ENCODE results near the gene SLC26A5.

The SLC26A5 gene

DNA sequence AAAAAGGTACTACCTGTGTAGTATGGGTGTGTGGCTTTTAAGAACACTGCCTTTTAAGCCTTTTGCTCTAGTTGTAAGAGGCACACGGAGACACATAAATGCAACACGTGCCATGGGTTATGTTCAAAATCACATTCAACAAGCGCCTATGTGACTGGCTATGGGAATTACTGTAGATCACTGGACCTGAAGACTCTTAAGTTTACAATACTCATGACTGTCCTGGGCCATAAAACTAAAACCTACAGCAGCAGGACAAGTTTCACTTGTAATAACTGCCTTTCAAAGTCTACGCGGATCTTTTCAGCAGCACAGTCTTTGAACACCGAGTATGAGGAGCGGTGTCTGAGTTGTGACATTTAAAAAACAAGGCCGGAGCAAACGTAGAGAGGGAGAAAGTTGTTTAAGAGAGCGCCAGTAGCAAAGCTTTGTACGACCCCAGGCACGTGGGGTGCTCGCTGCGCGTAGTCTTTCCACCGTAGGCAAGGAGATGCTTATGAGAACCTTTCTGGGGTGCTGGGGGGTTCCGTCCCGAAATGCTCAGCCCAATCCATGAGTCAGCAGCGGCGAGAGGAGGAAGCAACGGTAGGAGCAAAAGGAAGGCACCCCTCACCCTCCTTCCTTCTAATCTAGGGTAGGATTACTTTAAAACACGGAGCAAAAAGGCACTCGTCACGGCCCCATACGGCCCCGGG lies 102.1 kb downstream of the SLC26A5 start:
- H3K4me3 ChIP-seq (ENCODE audit: low read depth, low read length) = peak overlapping the region; percentile 84
- TF ChIP-seq MYC (IDR thresholded peaks at IDR 0.05; ENCODE audit: low read depth, low read length) = no peak; the same call in 1 of the 2 replicates
- TF ChIP-seq, protein P1, sequence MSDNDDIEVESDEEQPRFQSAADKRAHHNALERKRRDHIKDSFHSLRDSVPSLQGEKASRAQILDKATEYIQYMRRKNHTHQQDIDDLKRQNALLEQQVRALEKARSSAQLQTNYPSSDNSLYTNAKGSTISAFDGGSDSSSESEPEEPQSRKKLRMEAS (IDR thresholded peaks at IDR 0.05; ENCODE audit: low read depth, low read length) = peak; percentile 79
- DNase-seq (ENCODE audit: low read depth) = peak; percentile 73

GRCh38 chr7:103343332-103343731 lies 102.7 kb downstream of the SLC26A5 start:
- TF ChIP-seq, protein P1 (IDR thresholded peaks at IDR 0.05; ENCODE audit: low read depth, low read length) = no peak
- TF ChIP-seq MYC (IDR thresholded peaks at IDR 0.05; ENCODE audit: low read depth, low read length) (no peak), POLR2A (IDR thresholded peaks at IDR 0.05; ENCODE audit: extremely low read depth, insufficient read length) (no peak)
- DNase-seq (ENCODE audit: low read depth) = no peak
- peak overlapping the region; percentile 84 for H3K4me3 ChIP-seq (ENCODE audit: low read depth, low read length)

GRCh38 chr7:103341466-103341865 lies 104.5 kb downstream of the SLC26A5 start:
- TF ChIP-seq CTCF (IDR thresholded peaks at IDR 0.05; ENCODE audit: low read depth, low read length) (no peak), POLR2A (IDR thresholded peaks at IDR 0.05; ENCODE audit: extremely low read depth, insufficient read length) (no peak), MYC (IDR thresholded peaks at IDR 0.05; ENCODE audit: low read depth, low read length) (no peak)
- TF ChIP-seq, protein P1 (IDR thresholded peaks at IDR 0.05; ENCODE audit: low read depth, low read length) = no peak
- peak overlapping the region; percentile 42 for H3K4me3 ChIP-seq (ENCODE audit: low read depth, low read length)

GRCh38 chr7:103338864-103339263 lies 107.1 kb downstream of the SLC26A5 start:
- TF ChIP-seq POLR2A (IDR thresholded peaks at IDR 0.05; ENCODE audit: extremely low read depth, insufficient read length) (no peak), MYC (IDR thresholded peaks at IDR 0.05; ENCODE audit: low read depth, low read length) (no peak), CTCF (IDR thresholded peaks at IDR 0.05; ENCODE audit: low read depth, low read length) (no peak)
- TF ChIP-seq, protein P1 (IDR thresholded peaks at IDR 0.05; ENCODE audit: low read depth, low read length) = no peak
- no peak for DNase-seq (ENCODE audit: low read depth)
- H3K4me3 ChIP-seq (ENCODE audit: low read depth, low read length) = no peak overlapping the region

More at GRCh38 chr7:103341466-103341865, 104.5 kb downstream of the SLC26A5 start:
- DNase-seq (ENCODE audit: low read depth) = no peak

DNA sequence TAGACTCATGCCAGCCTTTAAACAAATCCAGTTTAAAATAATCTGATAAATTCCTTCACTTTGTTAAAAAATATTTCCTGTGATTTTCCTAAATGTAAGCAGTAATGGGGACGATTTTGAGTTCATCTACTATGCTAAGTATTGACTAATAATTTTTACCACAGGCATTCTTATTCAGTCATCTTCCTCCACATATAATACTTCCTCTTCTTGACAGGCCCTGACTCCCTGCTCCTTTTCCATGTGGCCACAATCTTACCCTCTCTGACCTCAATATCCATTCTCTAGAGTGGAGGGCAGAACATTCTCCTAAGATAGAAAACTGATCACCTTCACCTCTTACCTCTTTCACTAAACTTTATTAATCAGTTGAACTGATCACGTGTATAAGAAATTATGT lies 109.2 kb downstream of the SLC26A5 start:
- peak; percentile 65 for DNase-seq (ENCODE audit: low read depth)
- TF ChIP-seq POLR2A (IDR thresholded peaks at IDR 0.05; ENCODE audit: extremely low read depth, insufficient read length) = no peak
- TF ChIP-seq, protein P1 (IDR thresholded peaks at IDR 0.05; ENCODE audit: low read depth, low read length) = no peak
- TF ChIP-seq MYC (IDR thresholded peaks at IDR 0.05; ENCODE audit: low read depth, low read length) = no peak
- TF ChIP-seq CTCF (IDR thresholded peaks at IDR 0.05; ENCODE audit: low read depth, low read length) = no peak
- H3K4me3 ChIP-seq (ENCODE audit: low read depth, low read length) = no peak overlapping the region

DNA sequence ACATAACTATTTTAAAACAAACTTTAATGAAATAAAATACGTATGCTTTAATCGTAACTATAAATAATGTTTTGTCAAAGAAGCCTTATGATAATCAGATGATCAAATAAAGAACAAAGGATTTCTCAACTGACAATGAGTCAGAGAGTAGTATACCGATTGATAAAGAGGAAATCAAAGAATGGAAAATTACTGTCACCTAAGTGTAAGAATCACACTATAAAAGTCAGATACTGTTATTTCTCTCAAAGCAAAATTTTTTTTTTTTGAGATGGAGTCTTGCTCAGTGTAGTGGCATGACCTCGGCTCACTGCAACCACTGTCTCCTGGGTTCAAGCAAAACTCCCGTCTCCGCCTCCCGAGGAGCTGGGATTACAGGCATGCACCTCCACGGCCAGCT lies 120.3 kb downstream of the SLC26A5 start:
- no peak for TF ChIP-seq CTCF (IDR thresholded peaks at IDR 0.05; ENCODE audit: low read depth, low read length)
- TF ChIP-seq POLR2A (IDR thresholded peaks at IDR 0.05; ENCODE audit: extremely low read depth, insufficient read length) = no peak
- TF ChIP-seq, protein P1 (IDR thresholded peaks at IDR 0.05; ENCODE audit: low read depth, low read length) = no peak
- no peak for TF ChIP-seq MYC (IDR thresholded peaks at IDR 0.05; ENCODE audit: low read depth, low read length)
- no peak for DNase-seq (ENCODE audit: low read depth)
- no peak overlapping the region for H3K4me3 ChIP-seq (ENCODE audit: low read depth, low read length)
